Activated naive CD8-positive, alpha-beta T cell treated with anti-CD3 and anti-CD28 coated beads, Interleukin-2, amount 10 ng/mL, durations not matched to agents 7 days and 5 days (primary cell): ENCODE measurements around the gene FAM117A. TPM values are rescaled to one million over a fixed set of nuclear protein-coding genes. Genes with fewer than 3 reads are reported as not detected.

Experiments
- ATAC-seq: fragments of 150-1000 bp; cut with Tn5 transposase; one replicate; pipeline ENCODE4 v1.10.0; 2021; ENCODE audit warnings: low read depth, moderate library complexity
- POLR2A ChIA-PET: fragments of 350-600 bp; sonication (Branson Sonifier 250); formaldehyde crosslinking; loops from one replicate; lab custom pipeline; 2021; ENCODE audit warnings: antibody characterized with exemption; lab: Charles Lee
- DNase-seq: peaks from one replicate; pipeline ENCODE4 v3.0.0; 2021
- H3K27ac Mint-ChIP-seq: one replicate; pipeline ENCODE4 v1.8.0; 2022; ENCODE audit warnings: mild to moderate bottlenecking, mixed read lengths
- H3K27me3 Mint-ChIP-seq: one replicate; pipeline ENCODE4 v1.8.0; 2022; ENCODE audit warnings: mild to moderate bottlenecking, moderate library complexity, mixed read lengths
- H3K36me3 Mint-ChIP-seq: one replicate; pipeline ENCODE4 v1.8.0; 2021; ENCODE audit warnings: mild to moderate bottlenecking, mixed read lengths
- H3K4me1 Mint-ChIP-seq: one replicate; pipeline ENCODE4 v1.8.0; 2021; ENCODE audit warnings: mixed read lengths
- H3K4me3 Mint-ChIP-seq: one replicate; pipeline ENCODE4 v1.8.0; 2022; ENCODE audit warnings: mild to moderate bottlenecking, moderate library complexity, mixed read lengths
- H3K9me3 Mint-ChIP-seq: one replicate; pipeline ENCODE4 v1.8.0; 2021; ENCODE audit warnings: mixed read lengths
- total RNA-seq, 2 experiments: library from RNA; stranded (reverse); gene quantifications; one replicate each; pipeline ENCODE4 v1.2.3, GENCODE V29; 2021

FAM117A gene, protein sequence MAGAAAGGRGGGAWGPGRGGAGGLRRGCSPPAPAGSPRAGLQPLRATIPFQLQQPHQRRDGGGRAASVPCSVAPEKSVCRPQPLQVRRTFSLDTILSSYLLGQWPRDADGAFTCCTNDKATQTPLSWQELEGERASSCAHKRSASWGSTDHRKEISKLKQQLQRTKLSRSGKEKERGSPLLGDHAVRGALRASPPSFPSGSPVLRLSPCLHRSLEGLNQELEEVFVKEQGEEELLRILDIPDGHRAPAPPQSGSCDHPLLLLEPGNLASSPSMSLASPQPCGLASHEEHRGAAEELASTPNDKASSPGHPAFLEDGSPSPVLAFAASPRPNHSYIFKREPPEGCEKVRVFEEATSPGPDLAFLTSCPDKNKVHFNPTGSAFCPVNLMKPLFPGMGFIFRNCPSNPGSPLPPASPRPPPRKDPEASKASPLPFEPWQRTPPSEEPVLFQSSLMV
- 10 to 100 TPM; 47.0 to 57.2 TPM for total RNA-seq

DNA sequence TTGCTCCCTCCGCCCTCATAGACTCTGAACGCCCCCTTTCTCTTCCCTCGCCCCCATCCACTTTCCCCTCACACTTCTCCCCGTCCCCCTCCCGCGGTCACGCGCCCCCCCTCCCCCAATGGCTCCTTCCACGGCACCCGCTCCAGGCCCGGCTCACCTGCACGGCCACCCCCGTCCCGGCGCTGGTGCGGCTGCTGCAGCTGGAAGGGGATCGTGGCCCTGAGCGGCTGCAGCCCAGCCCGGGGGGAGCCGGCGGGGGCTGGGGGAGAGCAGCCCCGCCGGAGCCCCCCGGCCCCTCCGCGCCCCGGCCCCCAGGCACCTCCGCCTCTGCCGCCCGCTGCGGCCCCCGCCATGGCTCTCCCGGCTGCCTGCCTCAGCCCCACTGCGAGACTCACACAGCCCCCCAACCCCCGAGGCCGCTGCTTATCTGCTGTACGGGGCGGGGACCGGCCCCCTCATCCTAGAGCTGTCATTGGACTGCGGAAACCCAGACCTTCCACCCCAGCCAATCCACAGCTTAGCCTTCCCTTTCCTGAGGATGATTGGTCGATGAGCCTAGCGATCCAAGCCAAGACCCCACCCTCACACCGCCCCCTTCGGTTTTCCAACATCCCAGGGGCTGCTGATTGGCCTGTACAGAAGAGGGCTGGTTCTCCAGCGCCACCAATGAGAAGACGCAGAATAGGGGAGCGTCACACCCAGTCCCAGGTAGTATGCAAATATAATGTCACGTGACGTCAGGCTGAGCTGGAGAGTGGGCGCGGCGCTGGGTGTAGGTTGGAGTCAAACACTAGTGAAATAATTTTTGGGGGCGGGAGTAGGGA, at the start of gene FAM117A:
Gene FAM117A (minus strand): TSS at position 397 of the 824 bp plus-strand sequence. CDS start 44 bp downstream, at position 353.
- H3K9me3 Mint-ChIP-seq = no peaks in the 10 kb centered on the region
- peaks cover 4% of the 10 kb centered on the region for H3K36me3 Mint-ChIP-seq
- H3K4me3 Mint-ChIP-seq = peak within 1 kb of the TSS; percentile 97
- DNase-seq (peak; percentile 88), ATAC-seq (peak; percentile 95)
- H3K27me3 Mint-ChIP-seq = peaks cover 23% of the 10 kb centered on the region
- peaks cover 36% of the 10 kb centered on the region for H3K4me1 Mint-ChIP-seq
- peak within 1 kb of the TSS; percentile 95 for H3K27ac Mint-ChIP-seq
- POLR2A ChIA-PET = interaction anchor here (0.5 to 5.1 kb wide), 21 partner anchors 8 to 462 kb away, joined by 3 to 76 read pairs (median 5); partner anchors contain the start of genes KAT7 and SLC35B1

- Mint-ChIP-seq H3K27me3 (no peaks in the 10 kb centered on the region), H3K4me1 (peaks cover 7% of the 10 kb centered on the region), H3K36me3 (peaks cover 30% of the 10 kb centered on the region), H3K27ac (no peak overlapping the region), H3K9me3 (no peaks in the 10 kb centered on the region), H3K4me3 (no peak overlapping the region)
- DNase-seq = no peak
- POLR2A ChIA-PET = no interaction called here
- ATAC-seq = no peak
Measured at GRCh38 chr17:49809056-49809455, 45.1 kb upstream of the FAM117A start.

DNA sequence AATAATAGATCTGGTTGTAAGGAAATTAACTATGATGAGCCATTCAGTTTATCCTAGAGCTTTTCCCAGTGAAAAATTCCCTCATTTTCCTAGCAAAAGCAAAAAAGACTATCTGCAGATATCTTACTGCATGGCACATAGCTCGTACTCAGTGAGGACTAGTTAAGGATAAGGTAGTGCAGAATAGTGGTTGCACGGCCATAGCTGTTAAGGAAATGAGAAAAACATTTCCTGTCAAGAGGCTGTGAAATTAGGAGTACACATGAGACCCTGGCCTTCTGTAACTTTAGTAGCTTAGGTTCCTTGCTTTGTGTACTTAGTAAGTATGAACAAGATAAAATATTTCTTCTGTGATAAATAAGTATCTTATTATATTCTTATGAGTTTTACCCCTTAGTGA, 34.8 kb upstream of the FAM117A start:
- Mint-ChIP-seq H3K4me1 (peaks cover 40% of the 10 kb centered on the region), H3K27me3 (no peaks in the 10 kb centered on the region), H3K9me3 (no peaks in the 10 kb centered on the region), H3K36me3 (peaks cover 39% of the 10 kb centered on the region), H3K4me3 (peak overlapping the region; percentile 10), H3K27ac (no peak overlapping the region)
- ATAC-seq (peak; percentile 39), DNase-seq (no peak)
- POLR2A ChIA-PET = interaction anchor here (0.5 to 2.1 kb wide), 4 partner anchors 9 to 415 kb away, joined by 3 to 11 read pairs (median 3); partner anchors contain the start of gene KAT7

GRCh38 chr17:49798182-49798581, 34.3 kb upstream of the FAM117A start:
- H3K9me3 Mint-ChIP-seq = no peaks in the 10 kb centered on the region
- no peak overlapping the region for H3K27ac Mint-ChIP-seq

DNA sequence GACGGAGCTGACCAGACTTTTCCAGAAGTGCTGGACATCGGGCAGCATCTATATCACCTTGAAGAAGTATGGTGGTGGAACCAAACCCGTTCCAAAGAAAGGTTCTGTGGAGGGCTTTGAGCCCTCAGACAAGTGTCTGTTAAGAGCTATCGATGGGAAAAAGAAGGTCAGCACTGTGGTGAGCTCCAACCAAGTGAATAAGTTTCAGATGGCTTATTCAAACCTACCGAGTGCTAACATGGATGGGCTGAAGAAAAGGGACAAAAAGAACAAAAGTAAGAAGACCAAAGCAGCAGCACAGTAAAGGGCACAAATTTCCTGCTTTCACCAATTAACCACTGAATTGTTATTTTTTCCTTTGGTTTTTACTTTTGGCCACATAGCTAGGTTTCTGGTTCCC, 31.4 kb upstream of the FAM117A start:
- DNase-seq = no peak
- POLR2A ChIA-PET = interaction anchor here (1.1 to 1.5 kb wide), 2 partner anchors 47 to 119 kb away, joined by 3 to 5 read pairs; no protein-coding TSS in a partner anchor
- Mint-ChIP-seq H3K27me3 (no peaks in the 10 kb centered on the region), H3K4me3 (peak overlapping the region; percentile 70), H3K9me3 (no peaks in the 10 kb centered on the region), H3K4me1 (peaks cover 54% of the 10 kb centered on the region), H3K36me3 (peaks cover 44% of the 10 kb centered on the region), H3K27ac (peak overlapping the region; percentile 82)
- peak; percentile 42 for ATAC-seq

More at GRCh38 chr17:49798182-49798581, 34.3 kb upstream of the FAM117A start:
- DNase-seq = no peak
- ATAC-seq = no peak
- H3K4me3 Mint-ChIP-seq = peak overlapping the region; percentile 9
- H3K27me3 Mint-ChIP-seq = no peaks in the 10 kb centered on the region
- H3K4me1 Mint-ChIP-seq = peaks cover 42% of the 10 kb centered on the region
- POLR2A ChIA-PET = interaction anchor here (0.5 to 2.1 kb wide), 4 partner anchors 10 to 416 kb away, joined by 3 to 11 read pairs (median 3); partner anchors contain the start of gene KAT7
- peaks cover 40% of the 10 kb centered on the region for H3K36me3 Mint-ChIP-seq

DNA sequence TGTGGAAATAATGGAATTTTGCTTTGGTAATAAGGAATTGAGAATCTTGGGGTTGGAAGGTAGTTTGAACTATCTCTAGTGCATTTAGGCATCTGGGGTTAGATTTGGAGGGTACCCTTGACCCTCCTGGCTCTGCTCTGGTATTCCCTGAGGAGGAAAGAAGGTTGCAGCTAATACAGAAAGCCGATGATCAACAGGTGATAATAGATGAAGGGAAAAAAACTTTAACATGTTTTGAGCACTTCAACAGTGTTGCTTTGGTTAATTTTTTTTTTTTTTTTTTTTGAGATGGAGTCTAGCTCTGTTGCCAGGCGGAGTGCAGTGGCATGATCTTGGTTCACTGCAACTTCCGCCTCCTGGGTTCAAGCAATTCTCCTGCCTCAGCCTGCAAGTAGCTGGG, 29.4 kb upstream of the FAM117A start:
- Mint-ChIP-seq H3K27ac (no peak overlapping the region), H3K9me3 (no peaks in the 10 kb centered on the region), H3K4me3 (no peak overlapping the region), H3K4me1 (peaks cover 59% of the 10 kb centered on the region), H3K36me3 (peaks cover 40% of the 10 kb centered on the region), H3K27me3 (no peaks in the 10 kb centered on the region)
- DNase-seq (no peak), ATAC-seq (no peak)
- POLR2A ChIA-PET = interaction anchor here (0.6 to 0.7 kb wide), 2 partner anchors 58 to 85 kb away, joined by 4 read pairs; partner anchors contain the start of gene SLC35B1

DNA sequence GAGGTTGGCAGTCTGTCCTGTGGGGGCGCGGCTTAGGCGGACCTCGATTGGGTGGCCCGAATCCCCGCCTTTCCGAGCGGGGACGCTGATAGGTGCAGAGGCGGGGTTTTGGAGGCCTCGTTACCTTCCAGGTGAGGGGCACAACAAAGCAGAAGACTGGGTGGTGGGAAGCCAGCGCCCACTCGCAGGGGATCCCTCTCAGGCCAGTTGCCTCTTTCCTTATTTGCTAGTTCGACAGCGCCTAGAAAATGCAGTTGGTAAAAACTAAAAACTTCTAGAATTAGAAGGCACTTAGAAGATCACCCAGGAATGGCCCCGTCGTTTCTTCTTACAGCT, 25.3 kb upstream of the FAM117A start:
- peak overlapping the region; percentile 91 for H3K4me3 Mint-ChIP-seq
- H3K4me1 Mint-ChIP-seq = peaks cover 44% of the 10 kb centered on the region
- DNase-seq (no peak), ATAC-seq (no peak)
- POLR2A ChIA-PET = interaction anchor here (1.8 to 3.1 kb wide), 11 partner anchors 9 to 92 kb away, joined by 4 to 19 read pairs (median 10); partner anchors contain the start of genes FAM117A and SLC35B1
- no peaks in the 10 kb centered on the region for H3K9me3 Mint-ChIP-seq
- H3K27me3 Mint-ChIP-seq = peaks cover 2% of the 10 kb centered on the region
- peaks cover 18% of the 10 kb centered on the region for H3K36me3 Mint-ChIP-seq
- H3K27ac Mint-ChIP-seq = peak overlapping the region; percentile 97

- H3K27me3 Mint-ChIP-seq = peaks cover 2% of the 10 kb centered on the region
- peak within 1 kb of the TSS; percentile 97 for H3K27ac Mint-ChIP-seq
- peaks cover 38% of the 10 kb centered on the region for H3K4me1 Mint-ChIP-seq
- peaks cover 18% of the 10 kb centered on the region for H3K36me3 Mint-ChIP-seq
- H3K9me3 Mint-ChIP-seq = no peaks in the 10 kb centered on the region
- POLR2A ChIA-PET = interaction anchor here (0.9 to 3.1 kb wide), 20 partner anchors 10 to 219 kb away, joined by 3 to 19 read pairs (median 4); partner anchors contain the start of genes FAM117A and SLC35B1
- peak; percentile 96 for DNase-seq
- peak within 1 kb of the TSS; percentile 91 for H3K4me3 Mint-ChIP-seq
- peak; percentile 92 for ATAC-seq
Measured at GRCh38 chr17:49788478-49789242, 24.7 kb upstream of the FAM117A start, which contains the start of gene KAT7. TSS of gene KAT7 (plus strand) at chr17:49788681. CDS start at chr17:49788835, 154 bp downstream.

DNA sequence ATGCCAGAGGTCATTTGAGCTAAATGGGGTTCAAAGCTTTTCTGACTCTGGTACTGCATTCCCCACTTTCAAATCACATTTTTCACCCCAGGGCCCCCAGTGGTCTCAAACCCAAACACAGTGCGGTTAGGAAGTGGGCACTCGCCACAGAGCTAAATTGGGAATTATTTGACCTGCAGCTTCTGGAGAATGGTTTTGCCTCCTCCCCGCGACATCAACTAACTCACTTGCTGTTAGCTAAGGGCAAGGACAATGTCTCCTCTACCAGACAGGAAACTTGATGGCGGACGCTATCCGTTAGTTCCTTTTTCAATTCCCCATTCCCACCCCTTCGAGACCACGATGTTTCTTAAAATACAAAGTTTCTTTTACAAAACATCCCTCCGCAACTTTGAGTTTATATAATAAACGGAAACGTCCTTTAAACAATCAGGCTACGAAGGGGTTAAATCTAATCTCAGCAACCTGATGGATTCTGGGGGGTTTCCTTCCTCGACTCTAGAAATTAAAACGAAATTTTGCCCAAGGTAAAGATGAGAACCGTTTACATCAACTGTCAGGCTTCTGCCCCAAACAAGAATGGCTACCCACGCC, 24.1 kb upstream of the FAM117A start:
- peak; percentile 40 for DNase-seq
- peaks cover 38% of the 10 kb centered on the region for H3K4me1 Mint-ChIP-seq
- no peak for ATAC-seq

GRCh38 chr17:49784636-49785035, 20.7 kb upstream of the FAM117A start:
- Mint-ChIP-seq H3K27ac (no peak overlapping the region), H3K9me3 (no peaks in the 10 kb centered on the region), H3K4me1 (peaks cover 22% of the 10 kb centered on the region), H3K36me3 (peaks cover 3% of the 10 kb centered on the region), H3K4me3 (no peak overlapping the region), H3K27me3 (peaks cover 2% of the 10 kb centered on the region)
- no peak for ATAC-seq
- DNase-seq = no peak
- POLR2A ChIA-PET = no interaction called here

More for the DNA sequence above, 24.1 kb upstream of the FAM117A start:
- peak overlapping the region; percentile 91 for H3K4me3 Mint-ChIP-seq
- POLR2A ChIA-PET = interaction anchor here (0.7 to 3.1 kb wide), 21 partner anchors 11 to 219 kb away, joined by 3 to 19 read pairs (median 4); partner anchors contain the start of genes FAM117A and SLC35B1
- H3K36me3 Mint-ChIP-seq = peaks cover 15% of the 10 kb centered on the region
- H3K27ac Mint-ChIP-seq = peak overlapping the region; percentile 97
- H3K9me3 Mint-ChIP-seq = no peaks in the 10 kb centered on the region
- H3K27me3 Mint-ChIP-seq = peaks cover 2% of the 10 kb centered on the region

GRCh38 chr17:49783791-49784190, 19.9 kb upstream of the FAM117A start:
- POLR2A ChIA-PET = interaction anchor here (1.6 kb wide), 1 partner anchor 19 kb away, joined by 10 read pairs; the partner anchor contains the start of gene FAM117A
- no peak overlapping the region for H3K4me3 Mint-ChIP-seq
- H3K4me1 Mint-ChIP-seq = peaks cover 19% of the 10 kb centered on the region
- H3K9me3 Mint-ChIP-seq = no peaks in the 10 kb centered on the region
- no peaks in the 10 kb centered on the region for H3K36me3 Mint-ChIP-seq
- no peak overlapping the region for H3K27ac Mint-ChIP-seq
- peaks cover 4% of the 10 kb centered on the region for H3K27me3 Mint-ChIP-seq
- no peak for DNase-seq
- ATAC-seq = no peak
